Naive thymus-derived CD4-positive, alpha-beta T cell (primary cell): ENCODE measurements around the gene TMEM208. TPM values are rescaled to one million over a fixed set of nuclear protein-coding genes. Genes with fewer than 3 reads are reported as not detected.

ENCODE experiments used
- ATAC-seq: fragments of 150-1000 bp; cut with Tn5 transposase; 2 replicates; pipeline ENCODE4 v1.10.0; 2021; ENCODE audit warnings: mild to moderate bottlenecking, moderate library complexity
- CTCF ChIA-PET: fragments of 350-600 bp; sonication (Branson Sonifier 250); formaldehyde crosslinking; loops from one replicate; lab custom pipeline; 2021; ENCODE audit warnings: antibody characterized with exemption; lab: Charles Lee
- POLR2A ChIA-PET: fragments of 350-600 bp; sonication (Branson Sonifier 250); formaldehyde crosslinking; loops from one replicate; lab custom pipeline; 2021; ENCODE audit warnings: antibody characterized with exemption, inconsistent platforms; lab: Charles Lee
- DNase-seq, 9 donors: peaks; one replicate each; pipeline versions ENCODE4 v3.0.0 to v3.0.0-alpha.2; 2020 to 2022; ENCODE audit warnings: mixed read lengths in 1 of 9
- H3K27ac ChIP-seq: one replicate; pipeline ENCODE4 v1.7.0; 2013; ENCODE audit warnings: mild to moderate bottlenecking, low read depth, low read length, moderate library complexity
- H3K27me3 ChIP-seq, 2 donors: one replicate each; pipeline ENCODE4 v1.7.0; 2013; ENCODE audit warnings: low read length in 2 of 2, mild to moderate bottlenecking in 2 of 2, moderate library complexity in 2 of 2; ENCODE audit not compliant: control insufficient read depth in 2 of 2, insufficient read depth in 2 of 2
- H3K36me3 ChIP-seq, 3 experiments: 1 replicate in 2 of 3; 2 replicates in 1 of 3; pipeline ENCODE4 v1.7.0; 2013; ENCODE audit warnings: low read length in 3 of 3, mild to moderate bottlenecking in 3 of 3, moderate library complexity in 1 of 3; ENCODE audit not compliant: insufficient read depth in 3 of 3, control insufficient read depth in 2 of 3
- H3K4me1 ChIP-seq, 2 donors: one replicate each; pipeline ENCODE4 v1.7.0; 2013; ENCODE audit warnings: low read length in 2 of 2, mild to moderate bottlenecking in 2 of 2, moderate library complexity in 1 of 2; ENCODE audit not compliant: control insufficient read depth in 2 of 2, insufficient read depth in 2 of 2
- H3K4me3 ChIP-seq: 2 replicates; pipeline ENCODE4 v1.7.0; 2013; ENCODE audit warnings: mild to moderate bottlenecking, low read length
- H3K9me3 ChIP-seq, 3 experiments: 1 replicate in 2 of 3; 2 replicates in 1 of 3; pipeline ENCODE4 v1.7.0; 2013; ENCODE audit warnings: low read length in 3 of 3; ENCODE audit not compliant: control insufficient read depth in 2 of 3
- H3K27ac Mint-ChIP-seq, 9 donors: one replicate each; pipeline ENCODE4 v1.8.0; 2020 to 2022; ENCODE audit warnings: mixed read lengths in 9 of 9, mild to moderate bottlenecking in 8 of 9, moderate library complexity in 5 of 9, inconsistent platforms in 2 of 9
- H3K27me3 Mint-ChIP-seq, 5 donors: one replicate each; pipeline ENCODE4 v1.8.0; 2021 to 2022; ENCODE audit warnings: mixed read lengths in 5 of 5, mild to moderate bottlenecking in 1 of 5
- H3K36me3 Mint-ChIP-seq, 5 donors: one replicate each; pipeline ENCODE4 v1.8.0; 2020 to 2022; ENCODE audit warnings: mixed read lengths in 5 of 5, mild to moderate bottlenecking in 3 of 5, inconsistent platforms in 1 of 5
- H3K4me1 Mint-ChIP-seq, 7 donors: one replicate each; pipeline ENCODE4 v1.8.0; 2020 to 2022; ENCODE audit warnings: mixed read lengths in 7 of 7, mild to moderate bottlenecking in 3 of 7, inconsistent platforms in 1 of 7
- H3K4me3 Mint-ChIP-seq, 10 donors: one replicate each; pipeline ENCODE4 v1.8.0; 2020 to 2022; ENCODE audit warnings: mild to moderate bottlenecking in 10 of 10, mixed read lengths in 10 of 10, moderate library complexity in 6 of 10, inconsistent platforms in 2 of 10
- H3K9me3 Mint-ChIP-seq, 11 donors: one replicate each; pipeline ENCODE4 v1.8.0; 2020 to 2022; ENCODE audit warnings: mixed read lengths in 11 of 11, mild to moderate bottlenecking in 4 of 11, inconsistent platforms in 1 of 11, moderate library complexity in 1 of 11
- intact Hi-C, 2 donors: fragments of 100-400 bp; cut with micrococcal nuclease; formaldehyde crosslinking; loops; one replicate each; pipeline ENCODE4 v1.15.1; 2023
- polyA plus RNA-seq, 2 donors: library from polyadenylated mRNA; unstranded; fragments of 300-500 nt; fragmentation: Illumina TruSeq; gene quantifications; one replicate each; pipeline ENCODE4 v1.2.3, GENCODE V29; 2021
- total RNA-seq, 6 experiments: library from RNA in 5 of 6; stranded (reverse) in 5 of 6; gene quantifications; 1 replicate in 5 of 6; 2 replicates in 1 of 6; pipeline ENCODE4 v1.2.3 and lab custom pipeline; 2021 to 2026

Gene TMEM208
- total and polyA plus RNA-seq, 7 experiments from 2014 or later = 27.6 to 88.3 (median 40.1) TPM

GRCh38 chr16:67240506-67240905, 13.6 kb downstream of the TMEM208 start:
- Mint-ChIP-seq H3K4me1 (peaks cover 12 to 51% (median 21%) of the 10 kb centered on the region in 7 donors), H3K27ac (peak overlapping the region in 1 of 9 donors; percentile 43), H3K4me3 (no peak overlapping the region), H3K36me3 (peaks cover 0 to 16% (median 7%) of the 10 kb centered on the region in 5 donors), H3K27me3 (no peaks in the 10 kb centered on the region), H3K9me3 (no peaks in the 10 kb centered on the region)
- no peak overlapping the region for H3K27ac ChIP-seq
- H3K36me3 ChIP-seq = peaks cover 0 to 44% (median 3%) of the 10 kb centered on the region in 3 experiments
- ChIA-PET CTCF (no interaction called here), POLR2A (no interaction called here)
- H3K9me3 ChIP-seq = no peaks in the 10 kb centered on the region
- intact Hi-C loops = loop anchor here in 1 of 2 donors (10.0 kb wide), 1 partner anchor 604 kb away; the partner anchor contains the start of genes CENPT, NUTF2 and THAP11
- ATAC-seq = no peak
- H3K4me3 ChIP-seq = no peak overlapping the region
- no peak for DNase-seq
- H3K27me3 ChIP-seq = no peaks in the 10 kb centered on the region
- H3K4me1 ChIP-seq = peaks cover 14 to 25% of the 10 kb centered on the region in 2 donors

DNA sequence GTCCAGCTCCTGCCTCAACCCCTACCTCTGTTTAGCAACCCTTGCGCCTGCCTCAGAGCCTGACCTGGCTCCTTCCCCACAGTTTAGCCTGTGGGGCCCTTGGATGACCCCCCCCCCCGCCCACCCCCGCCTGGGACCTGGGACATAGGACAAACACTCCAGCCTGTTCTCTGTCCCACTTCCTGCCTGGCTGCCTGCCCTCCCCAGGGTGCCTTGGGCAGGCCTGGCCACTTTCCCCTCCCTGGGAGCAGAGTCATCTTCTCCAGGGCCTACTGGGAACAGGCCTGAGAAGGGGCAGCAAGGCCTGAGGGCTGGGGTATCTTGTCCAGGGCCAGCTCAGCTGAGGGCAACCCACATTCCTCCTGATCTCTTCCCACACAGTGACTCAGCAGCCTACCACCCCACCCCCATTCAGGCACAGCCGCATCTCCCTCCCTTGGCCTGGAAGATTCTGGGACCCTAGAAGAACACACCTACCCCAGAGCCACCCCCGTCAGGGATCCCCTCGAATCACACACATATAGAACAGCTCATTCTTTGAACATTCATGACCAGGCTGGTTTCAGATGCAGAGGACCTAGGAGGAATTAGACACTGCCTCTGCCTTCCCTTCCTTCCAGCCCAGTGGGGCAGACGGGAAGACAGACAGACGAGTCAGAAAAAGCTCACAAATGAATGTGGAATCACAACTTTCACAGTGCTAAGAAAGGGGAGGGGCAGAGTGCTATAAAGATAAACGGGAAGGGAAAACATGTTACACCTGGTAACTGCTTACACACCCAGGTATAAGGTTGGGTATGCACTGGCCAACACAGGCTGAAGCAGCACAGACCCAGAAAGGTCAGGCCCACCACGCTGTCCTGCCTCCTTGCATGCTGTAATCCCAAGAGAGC, 14.3 kb downstream of the TMEM208 start:
- Histone ChIP-seq H3K4me3 (no peak overlapping the region), H3K9me3 (no peaks in the 10 kb centered on the region), H3K4me1 (peaks cover 14 to 25% of the 10 kb centered on the region in 2 donors), H3K36me3 (peaks cover 0 to 36% (median 3%) of the 10 kb centered on the region in 3 experiments), H3K27me3 (no peaks in the 10 kb centered on the region), H3K27ac (no peak overlapping the region)
- Mint-ChIP-seq H3K27me3 (no peaks in the 10 kb centered on the region), H3K27ac (peak overlapping the region in 3 of 9 donors; percentile 14 to 63 (median 16)), H3K9me3 (no peaks in the 10 kb centered on the region), H3K4me1 (peaks cover 12 to 48% (median 22%) of the 10 kb centered on the region in 7 donors), H3K36me3 (peaks cover 0 to 12% (median 7%) of the 10 kb centered on the region in 5 donors), H3K4me3 (no peak overlapping the region)
- DNase-seq (no peak), ATAC-seq (no peak)
- ChIA-PET POLR2A (no interaction called here), CTCF (no interaction called here)
- intact Hi-C loops = loop anchor here in 1 of 2 donors (10.0 kb wide), 1 partner anchor 604 kb away; the partner anchor contains the start of genes CENPT, NUTF2 and THAP11

DNA sequence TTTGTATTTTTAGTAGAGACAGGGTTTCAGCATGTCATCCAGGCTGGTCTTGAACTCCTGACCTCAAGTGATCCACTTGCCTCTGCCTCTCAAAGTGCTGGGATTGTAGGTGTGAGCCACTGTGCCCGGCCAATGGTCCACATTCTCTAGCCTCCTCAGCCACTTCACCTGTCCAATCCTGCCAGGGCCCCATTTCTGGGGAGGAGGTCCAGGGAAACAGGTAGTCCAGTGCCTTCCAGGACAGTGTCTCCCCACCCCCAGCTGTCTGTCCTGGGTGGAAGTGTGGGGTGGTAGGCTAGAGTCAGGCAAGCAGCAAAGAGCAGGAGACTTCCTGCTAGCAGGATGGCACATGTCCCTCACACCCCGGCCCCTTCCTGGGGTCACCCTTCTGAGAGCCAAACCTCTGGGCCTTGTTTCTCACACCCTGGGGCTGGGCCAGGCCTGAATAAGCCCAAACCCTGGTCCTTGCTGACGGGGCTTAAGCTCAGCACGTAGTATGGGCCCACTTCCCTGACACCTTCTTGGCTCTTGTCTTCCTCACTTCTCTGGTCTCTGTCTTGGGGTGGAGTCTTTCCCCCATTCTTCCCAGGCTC, 15.3 kb downstream of the TMEM208 start:
- ChIA-PET POLR2A (interaction anchor here (1.0 kb wide), 1 partner anchor 12 kb away, joined by 3 read pairs; no protein-coding TSS in a partner anchor), CTCF (interaction anchor here (0.8 kb wide), 1 partner anchor 15 kb away, joined by 3 read pairs; the partner anchor contains the start of gene TMEM208)
- Mint-ChIP-seq H3K4me3 (no peak overlapping the region), H3K4me1 (peaks cover 12 to 47% (median 21%) of the 10 kb centered on the region in 7 donors), H3K27me3 (no peaks in the 10 kb centered on the region), H3K27ac (peak overlapping the region in 5 of 9 donors; percentile 13 to 85 (median 58)), H3K36me3 (peaks cover 0 to 7% (median 4%) of the 10 kb centered on the region in 5 donors), H3K9me3 (no peaks in the 10 kb centered on the region)
- Histone ChIP-seq H3K27ac (no peak overlapping the region), H3K4me3 (no peak overlapping the region), H3K9me3 (no peaks in the 10 kb centered on the region), H3K36me3 (peaks cover 0 to 27% (median 3%) of the 10 kb centered on the region in 3 experiments), H3K27me3 (no peaks in the 10 kb centered on the region), H3K4me1 (peaks cover 14 to 25% of the 10 kb centered on the region in 2 donors)
- intact Hi-C loops = loop anchor here in 1 of 2 donors (10.0 kb wide), 1 partner anchor 603 kb away; the partner anchor contains the start of genes CENPT, NUTF2 and THAP11
- no peak for DNase-seq
- ATAC-seq = no peak

DNA sequence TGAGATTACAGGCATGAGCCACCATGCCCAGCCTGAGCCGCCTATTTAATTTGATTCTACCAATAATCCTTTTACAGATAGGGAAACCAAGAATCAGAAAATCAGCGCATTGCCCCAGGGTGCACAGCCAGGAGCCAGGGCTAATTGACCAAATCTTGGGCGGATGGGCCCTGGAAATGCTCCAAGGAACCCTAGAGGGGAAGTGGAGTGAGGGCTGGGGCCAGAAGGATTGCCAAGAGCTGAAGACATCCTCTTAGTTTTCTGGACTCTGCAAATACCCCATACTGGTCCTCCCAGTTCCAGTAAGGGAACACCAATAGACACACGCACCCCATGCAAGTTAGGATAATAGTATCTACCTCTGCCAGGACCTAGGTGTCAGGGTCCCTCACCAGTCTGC, 16.6 kb downstream of the TMEM208 start:
- Histone ChIP-seq H3K27ac (peak overlapping the region; percentile 65), H3K4me1 (peaks cover 21 to 33% of the 10 kb centered on the region in 2 donors), H3K4me3 (no peak overlapping the region), H3K9me3 (no peaks in the 10 kb centered on the region), H3K27me3 (no peaks in the 10 kb centered on the region), H3K36me3 (peaks cover 0 to 16% (median 3%) of the 10 kb centered on the region in 3 experiments)
- no peak for DNase-seq
- no peak for ATAC-seq
- peak overlapping the region in 7 of 9 donors; percentile 18 to 96 (median 92) for H3K27ac Mint-ChIP-seq
- H3K36me3 Mint-ChIP-seq = peaks cover 0 to 2% (median 0%) of the 10 kb centered on the region in 5 donors
- H3K27me3 Mint-ChIP-seq = peaks cover 0 to 4% (median 0%) of the 10 kb centered on the region in 5 donors
- no peaks in the 10 kb centered on the region for H3K9me3 Mint-ChIP-seq
- peak overlapping the region in 2 of 10 donors; percentile 12 to 23 for H3K4me3 Mint-ChIP-seq
- ChIA-PET CTCF (no interaction called here), POLR2A (interaction anchor here (0.6 to 2.1 kb wide), 3 partner anchors 13 to 215 kb away, joined by 3 to 19 read pairs (median 3); partner anchors contain the start of gene TMEM208)
- H3K4me1 Mint-ChIP-seq = peaks cover 21 to 54% (median 31%) of the 10 kb centered on the region in 7 donors
- intact Hi-C loops = loop anchor here in 1 of 2 donors (10.0 kb wide), 1 partner anchor 601 kb away; the partner anchor contains the start of genes CENPT, NUTF2 and THAP11

- Histone ChIP-seq H3K9me3 (no peaks in the 10 kb centered on the region), H3K27me3 (no peaks in the 10 kb centered on the region), H3K4me1 (peaks cover 28 to 39% of the 10 kb centered on the region in 2 donors), H3K36me3 (peaks cover 0 to 5% (median 0%) of the 10 kb centered on the region in 3 experiments), H3K4me3 (no peak overlapping the region), H3K27ac (peak overlapping the region; percentile 65)
- Mint-ChIP-seq H3K4me3 (peak overlapping the region; percentile 42 to 96 (median 70)), H3K36me3 (no peaks in the 10 kb centered on the region), H3K9me3 (no peaks in the 10 kb centered on the region), H3K4me1 (peaks cover 26 to 56% (median 37%) of the 10 kb centered on the region in 7 donors), H3K27ac (peak overlapping the region; percentile 54 to 96 (median 91)), H3K27me3 (peaks cover 0 to 8% (median 0%) of the 10 kb centered on the region in 5 donors)
- ATAC-seq (peak; percentile 75), DNase-seq (peak in 7 of 9 donors; percentile 22 to 83 (median 35))
- intact Hi-C loops = loop anchor here (1.0 to 10.0 kb wide), 6 partner anchors 8 to 1888 kb away; partner anchors contain the start of genes AGRP (in 1 of the 2), ATP6V0D1 (in 1 of the 2), CENPT (in 1 of the 2) and CHTF8 (in 1 of the 2)
- ChIA-PET CTCF (interaction anchor here (0.7 to 1.0 kb wide), 3 partner anchors 54 to 286 kb away, joined by 3 to 4 read pairs (median 3); no protein-coding TSS in a partner anchor), POLR2A (interaction anchor here (0.8 to 2.1 kb wide), 8 partner anchors 12 to 75 kb away, joined by 3 to 19 read pairs (median 4); partner anchors contain the start of genes NOL3 and TMEM208)
Measured at GRCh38 chr16:67244387-67245185, 17.7 kb downstream of the TMEM208 start.
